Activated B cell treated with CpG ODN at 0.5 μM for 24 hours (primary cell): ENCODE data around the gene WNK2. TPM values are rescaled to one million over a fixed set of nuclear protein-coding genes. Genes with fewer than 3 reads are reported as not detected.

Experiments used
- ATAC-seq: fragments of 200-7000 bp; cut with Tn5 transposase; one replicate; pipeline ENCODE4 v1.10.0; 2021; ENCODE audit warnings: low read depth, mild to moderate bottlenecking, moderate library complexity
- CTCF ChIA-PET: fragments of 350-600 bp; sonication (Branson Sonifier 250); formaldehyde crosslinking; loops from one replicate; lab custom pipeline; 2021; ENCODE audit warnings: antibody characterized with exemption; lab: Charles Lee
- POLR2A ChIA-PET: fragments of 350-600 bp; sonication (Branson Sonifier 250); formaldehyde crosslinking; loops from one replicate; lab custom pipeline; 2021; ENCODE audit warnings: antibody characterized with exemption; lab: Charles Lee
- DNase-seq: peaks from one replicate; pipeline ENCODE4 v3.0.0; 2022
- H3K27ac Mint-ChIP-seq: one replicate; pipeline ENCODE4 v1.8.0; 2020; ENCODE audit warnings: mixed read lengths
- H3K27me3 Mint-ChIP-seq: one replicate; pipeline ENCODE4 v1.8.0; 2021; ENCODE audit warnings: mixed read lengths
- H3K36me3 Mint-ChIP-seq: one replicate; pipeline ENCODE4 v1.8.0; 2021; ENCODE audit warnings: low read depth, mixed read lengths
- H3K4me1 Mint-ChIP-seq: one replicate; pipeline ENCODE4 v1.8.0; 2021; ENCODE audit warnings: mixed read lengths
- H3K4me3 Mint-ChIP-seq: one replicate; pipeline ENCODE4 v1.8.0; 2020; ENCODE audit warnings: mild to moderate bottlenecking, mixed read lengths
- H3K9me3 Mint-ChIP-seq: one replicate; pipeline ENCODE4 v1.8.0; 2020; ENCODE audit warnings: mixed read lengths
- intact Hi-C: fragments of 100-400 bp; cut with micrococcal nuclease; formaldehyde crosslinking; loops from one replicate; pipeline ENCODE4 v1.15.1; 2024
- total RNA-seq: library from RNA; stranded (reverse); gene quantifications from 2 replicates; pipeline ENCODE4 v1.2.3, GENCODE V29; 2022
- TF ChIP-seq, protein P1 (sequence below): fragments of 200-600 bp; IDR thresholded peaks from one replicate; pipeline ENCODE4 v1.8.0; 2022; ENCODE audit warnings: antibody characterized with exemption, mild to moderate bottlenecking

The WNK2 gene
- total RNA-seq, 1 donor from 2014 or later, result 0.24 TPM

GRCh38 chr9:93207326-93207814, 23.4 kb downstream of the WNK2 start:
- CTCF ChIA-PET, result no interaction called here

DNA sequence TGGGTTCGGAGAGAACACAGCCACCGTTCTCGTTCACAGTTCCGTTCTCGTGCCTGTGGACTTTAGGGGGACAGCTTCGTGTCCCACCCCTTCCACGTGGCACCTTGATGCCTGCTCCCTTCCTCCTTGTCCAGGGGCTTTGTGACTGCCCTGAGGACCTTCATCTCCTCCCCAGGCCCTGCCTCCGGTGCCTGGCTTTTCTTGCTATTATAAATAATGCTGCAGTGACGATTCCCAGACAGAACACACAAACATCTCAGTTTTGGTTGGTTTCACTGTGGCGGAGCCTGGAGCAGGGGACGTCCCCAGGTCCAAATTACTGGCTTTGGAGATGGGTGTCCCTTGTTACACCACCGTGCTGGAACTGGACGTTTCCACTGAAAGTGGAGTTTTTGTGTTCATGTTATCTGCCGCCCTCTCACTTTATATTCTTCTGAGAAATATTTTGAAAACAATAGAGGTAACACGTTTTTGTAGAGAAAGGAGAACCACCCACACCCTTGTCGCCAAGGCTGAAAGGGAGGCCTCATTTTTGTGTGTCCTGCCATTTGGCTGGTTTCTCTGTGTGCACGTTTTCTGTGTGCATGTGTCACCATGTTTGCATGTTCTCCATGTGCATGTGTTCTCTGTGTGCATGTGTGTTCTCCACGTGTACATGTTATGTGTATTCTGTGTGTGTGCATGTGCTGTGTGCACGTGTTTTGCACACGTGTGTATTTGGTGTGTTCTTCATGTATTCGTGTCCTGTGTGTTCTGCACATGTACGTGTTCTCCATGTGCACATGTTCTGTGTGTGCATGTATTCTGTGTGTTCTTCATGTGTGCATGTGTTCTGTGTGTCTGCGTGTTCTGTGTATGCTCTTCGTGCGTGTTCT, 24.2 kb downstream of the WNK2 start:
- Mint-ChIP-seq H3K36me3 (no peaks in the 10 kb centered on the region), H3K27ac (no peak overlapping the region), H3K9me3 (no peaks in the 10 kb centered on the region), H3K27me3 (peaks cover 6% of the 10 kb centered on the region), H3K4me3 (no peak overlapping the region), H3K4me1 (no peaks in the 10 kb centered on the region)
- POLR2A ChIA-PET, result no interaction called here
- ATAC-seq, result no peak
- CTCF ChIA-PET, result no interaction called here
- intact Hi-C loops, result no loop called here
- no peak for DNase-seq
- TF ChIP-seq, protein P1, sequence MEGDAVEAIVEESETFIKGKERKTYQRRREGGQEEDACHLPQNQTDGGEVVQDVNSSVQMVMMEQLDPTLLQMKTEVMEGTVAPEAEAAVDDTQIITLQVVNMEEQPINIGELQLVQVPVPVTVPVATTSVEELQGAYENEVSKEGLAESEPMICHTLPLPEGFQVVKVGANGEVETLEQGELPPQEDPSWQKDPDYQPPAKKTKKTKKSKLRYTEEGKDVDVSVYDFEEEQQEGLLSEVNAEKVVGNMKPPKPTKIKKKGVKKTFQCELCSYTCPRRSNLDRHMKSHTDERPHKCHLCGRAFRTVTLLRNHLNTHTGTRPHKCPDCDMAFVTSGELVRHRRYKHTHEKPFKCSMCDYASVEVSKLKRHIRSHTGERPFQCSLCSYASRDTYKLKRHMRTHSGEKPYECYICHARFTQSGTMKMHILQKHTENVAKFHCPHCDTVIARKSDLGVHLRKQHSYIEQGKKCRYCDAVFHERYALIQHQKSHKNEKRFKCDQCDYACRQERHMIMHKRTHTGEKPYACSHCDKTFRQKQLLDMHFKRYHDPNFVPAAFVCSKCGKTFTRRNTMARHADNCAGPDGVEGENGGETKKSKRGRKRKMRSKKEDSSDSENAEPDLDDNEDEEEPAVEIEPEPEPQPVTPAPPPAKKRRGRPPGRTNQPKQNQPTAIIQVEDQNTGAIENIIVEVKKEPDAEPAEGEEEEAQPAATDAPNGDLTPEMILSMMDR, result no peak

More at GRCh38 chr9:93207326-93207814, 23.4 kb downstream of the WNK2 start:
- Mint-ChIP-seq H3K4me1 (no peaks in the 10 kb centered on the region), H3K4me3 (no peak overlapping the region), H3K36me3 (no peaks in the 10 kb centered on the region), H3K9me3 (no peaks in the 10 kb centered on the region), H3K27me3 (peaks cover 7% of the 10 kb centered on the region), H3K27ac (no peak overlapping the region)
- POLR2A ChIA-PET, result interaction anchor here (0.7 kb wide), 1 partner anchor 447 kb away, joined by 4 read pairs; no protein-coding TSS in a partner anchor
- no peak for ATAC-seq
- intact Hi-C loops, result no loop called here
- TF ChIP-seq, protein P1, result no peak
- DNase-seq, result no peak

GRCh38 chr9:93209097-93209496, 25.2 kb downstream of the WNK2 start:
- intact Hi-C loops, result no loop called here
- Mint-ChIP-seq H3K9me3 (no peaks in the 10 kb centered on the region), H3K27me3 (peaks cover 6% of the 10 kb centered on the region), H3K4me3 (no peak overlapping the region), H3K36me3 (no peaks in the 10 kb centered on the region), H3K4me1 (no peaks in the 10 kb centered on the region), H3K27ac (no peak overlapping the region)
- DNase-seq (no peak), ATAC-seq (no peak)
- TF ChIP-seq, protein P1, result no peak
- POLR2A ChIA-PET, result no interaction called here
- CTCF ChIA-PET, result no interaction called here

GRCh38 chr9:93209576-93210323, 25.8 kb downstream of the WNK2 start:
- Mint-ChIP-seq H3K27ac (no peak overlapping the region), H3K4me3 (no peak overlapping the region), H3K9me3 (no peaks in the 10 kb centered on the region), H3K27me3 (peaks cover 6% of the 10 kb centered on the region), H3K4me1 (no peaks in the 10 kb centered on the region), H3K36me3 (no peaks in the 10 kb centered on the region)
- ATAC-seq (no peak), DNase-seq (no peak)
- TF ChIP-seq, protein P1, result no peak
- intact Hi-C loops, result no loop called here
- ChIA-PET POLR2A (no interaction called here), CTCF (no interaction called here)
